CD4-positive, alpha-beta T cell treated with Interleukin-21 for 1 hour (primary cell): ENCODE data around the gene CEP70.
A peak's percentile ranks its signal among the peaks of the same experiment; 100 is the strongest.
"Not testable (repeated sequence)": the region's sequence is repeated elsewhere in the genome, so short reads cannot be mapped to it uniquely, and the experiment has no call there.

Experiments used
- DNase-seq: peaks from one replicate; pipeline ENCODE4 v3.0.0-alpha.2; 2020

CEP70 gene

GRCh38 chr3:138507524-138507923 lies 86.5 kb downstream of the CEP70 start:
- DNase-seq: no peak

DNA sequence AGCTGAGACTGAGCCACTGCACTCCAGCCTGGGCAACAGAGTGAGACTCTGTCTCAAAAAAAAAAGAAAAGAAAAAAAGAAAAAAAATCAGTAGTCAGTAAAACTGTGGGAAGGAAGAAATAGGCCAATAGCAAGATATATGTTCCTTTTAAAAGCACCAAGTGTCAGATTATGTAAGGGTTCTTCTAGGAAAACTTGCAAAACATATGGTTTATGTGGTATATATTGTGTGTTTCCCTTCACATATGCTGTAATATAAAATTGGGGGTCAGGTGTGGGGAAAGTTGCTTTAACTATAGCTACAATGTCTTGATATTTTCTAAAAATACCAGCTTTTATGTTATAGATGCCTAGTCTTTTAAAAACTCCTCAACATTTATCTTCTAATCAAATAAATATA lies 95.1 kb downstream of the CEP70 start:
- no peak for DNase-seq

DNA sequence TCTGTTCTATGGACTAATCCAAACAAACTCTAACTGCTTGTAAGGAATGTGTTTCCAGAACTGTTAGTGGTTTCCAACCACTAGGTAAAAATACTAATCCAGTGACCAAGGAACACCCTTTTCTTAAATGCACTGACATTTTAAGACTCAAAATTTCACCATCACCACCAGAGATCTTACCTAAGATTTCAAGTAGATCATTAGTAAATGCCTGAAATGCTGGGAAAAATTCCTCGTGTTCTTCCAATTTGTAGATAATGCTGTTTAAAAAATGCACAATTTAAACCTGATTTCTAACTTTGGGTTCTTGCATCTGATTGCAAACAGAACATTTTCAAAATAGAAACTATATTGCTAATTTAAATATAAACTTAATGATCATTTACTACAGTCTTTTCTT lies 96.2 kb downstream of the CEP70 start:
- DNase-seq: no peak

- no peak for DNase-seq
Measured at GRCh38 chr3:138497021-138497420, 97.0 kb downstream of the CEP70 start.

DNA sequence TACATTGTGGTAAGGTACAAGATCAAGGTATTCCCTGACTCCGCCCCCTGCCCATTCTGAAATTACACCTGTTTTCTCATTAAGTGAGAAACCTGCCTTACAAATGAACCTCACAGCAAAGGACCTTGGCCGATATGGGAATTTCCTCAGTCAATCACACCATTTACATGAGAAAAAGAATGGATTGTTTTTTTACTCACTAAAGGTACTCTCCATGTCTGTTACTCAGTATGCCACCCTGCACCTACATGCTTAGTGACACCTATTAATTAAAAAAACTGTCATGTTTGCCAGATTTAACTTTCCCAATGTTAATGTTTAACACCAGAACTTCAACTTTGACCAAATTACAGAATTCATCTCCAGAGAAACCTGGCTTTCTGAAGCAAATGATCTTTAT lies 97.6 kb downstream of the CEP70 start:
- no peak for DNase-seq

DNA sequence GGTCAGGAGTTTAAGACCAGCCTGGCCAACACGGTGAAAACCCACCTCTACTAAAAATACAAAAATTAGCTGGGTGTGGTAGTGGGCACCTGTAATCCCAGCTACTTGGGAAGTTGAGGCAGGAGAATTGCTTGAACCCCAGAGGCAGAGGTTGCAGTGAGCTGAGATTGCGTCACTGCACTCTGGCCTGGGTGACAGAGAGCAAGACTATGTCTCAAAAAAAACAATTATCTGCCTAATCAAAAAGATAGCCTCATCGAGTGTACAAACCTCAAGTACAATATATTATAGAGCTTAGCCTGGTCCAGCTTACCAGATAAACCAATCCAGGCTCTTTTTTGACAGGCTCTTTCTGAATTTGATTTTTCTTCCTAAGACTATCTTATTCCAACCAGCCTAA lies 98.4 kb downstream of the CEP70 start:
- not testable (repeated sequence) for DNase-seq

DNA sequence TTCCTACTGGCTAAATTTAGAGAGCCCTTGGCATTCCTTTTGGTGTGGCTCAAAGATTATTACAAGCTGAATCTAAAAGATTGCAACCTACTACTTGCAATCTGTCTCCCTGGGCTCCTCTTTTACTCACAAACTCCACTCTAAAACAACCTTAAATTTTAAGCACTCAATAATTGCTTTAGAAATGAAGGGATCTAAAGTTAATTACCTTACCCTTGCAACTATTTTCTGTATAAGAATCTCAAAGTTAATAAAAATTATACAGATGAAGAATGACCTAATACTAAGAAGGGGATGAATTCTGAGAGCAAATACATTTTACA lies 99.5 kb downstream of the CEP70 start:
- no peak for DNase-seq

DNA sequence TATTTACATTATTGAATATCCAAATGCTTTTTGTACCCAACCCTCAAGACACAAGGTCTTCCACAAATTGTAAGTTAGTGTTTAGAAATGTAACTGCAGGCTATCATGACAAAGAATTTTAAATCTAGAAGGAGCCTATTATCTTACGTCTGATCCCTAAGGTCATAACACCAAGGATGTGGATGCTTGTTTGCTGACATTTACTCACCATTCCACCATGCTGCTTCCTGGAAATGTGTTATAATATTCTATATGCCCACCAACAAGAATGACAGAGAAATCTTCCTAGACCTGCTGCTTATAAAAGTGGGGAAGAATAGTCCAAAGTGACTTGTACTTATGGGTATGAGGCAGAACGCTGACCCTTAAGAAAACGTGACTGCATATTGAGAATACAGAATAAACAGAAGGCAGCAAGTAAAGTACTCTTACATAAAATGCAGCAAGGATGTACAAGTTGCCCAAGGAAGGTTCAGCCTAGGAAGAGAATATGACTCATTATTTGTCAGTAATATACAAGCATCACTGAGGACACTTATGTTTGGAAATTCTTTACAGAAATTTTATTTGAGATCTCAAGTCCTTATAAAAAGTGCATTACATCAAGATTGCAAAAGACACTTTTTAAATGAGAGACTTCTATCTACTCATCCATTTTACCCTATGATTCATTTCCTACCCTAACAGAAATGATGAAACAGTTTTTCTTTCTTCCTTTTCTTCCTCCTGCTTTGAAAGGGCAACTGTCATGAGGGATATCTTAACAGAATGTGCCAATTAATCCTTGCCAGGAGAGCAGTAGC lies 100.1 kb downstream of the CEP70 start:
- DNase-seq: no peak

- DNase-seq: no peak
Measured at GRCh38 chr3:138492980-138493675, 100.9 kb downstream of the CEP70 start.

- no peak for DNase-seq
Measured at GRCh38 chr3:138491971-138492370, 102.1 kb downstream of the CEP70 start.

DNA sequence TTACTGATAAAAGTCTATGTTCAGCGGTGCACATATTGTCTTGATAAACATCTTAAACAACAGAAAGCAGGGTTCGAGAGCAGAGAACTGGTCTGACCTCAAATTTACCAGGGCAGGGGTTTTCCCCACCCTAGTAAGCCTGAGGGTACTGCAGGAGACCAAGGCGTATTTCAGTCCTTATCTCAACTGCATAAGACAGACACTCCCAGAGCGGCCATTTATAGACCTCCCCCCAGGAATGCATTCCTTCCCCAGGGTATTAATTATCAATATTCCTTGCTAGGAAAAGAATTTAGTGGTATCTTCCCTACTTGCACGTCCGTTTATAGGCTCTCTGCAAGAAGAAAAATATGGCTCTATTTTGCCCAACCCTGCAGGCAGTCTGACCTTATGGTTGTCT lies 107.5 kb downstream of the CEP70 start:
- not testable (repeated sequence) for DNase-seq

DNA sequence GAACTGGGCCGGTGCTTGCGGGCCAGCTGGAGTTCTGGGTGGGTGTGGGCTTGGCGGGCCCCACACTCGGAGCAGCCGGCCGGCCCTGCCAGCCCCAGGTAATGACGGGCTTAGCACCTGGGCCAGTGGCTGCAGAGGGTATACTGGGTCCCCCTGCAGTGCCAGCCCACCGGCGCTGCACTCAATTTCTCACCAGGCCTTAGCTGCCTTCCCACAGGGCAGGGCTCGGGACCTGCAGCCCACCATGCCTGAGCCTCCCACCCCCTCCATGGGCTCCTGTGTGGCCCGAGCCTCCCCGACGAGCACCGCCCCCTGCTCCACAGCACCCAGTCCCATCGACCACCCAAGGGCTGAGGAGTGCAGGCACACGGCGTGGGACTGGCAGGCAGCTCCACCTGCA lies 109.4 kb downstream of the CEP70 start:
- not testable (repeated sequence) for DNase-seq

- peak; percentile 27 for DNase-seq
Measured at GRCh38 chr3:138479438-138479863, 114.6 kb downstream of the CEP70 start.

DNA sequence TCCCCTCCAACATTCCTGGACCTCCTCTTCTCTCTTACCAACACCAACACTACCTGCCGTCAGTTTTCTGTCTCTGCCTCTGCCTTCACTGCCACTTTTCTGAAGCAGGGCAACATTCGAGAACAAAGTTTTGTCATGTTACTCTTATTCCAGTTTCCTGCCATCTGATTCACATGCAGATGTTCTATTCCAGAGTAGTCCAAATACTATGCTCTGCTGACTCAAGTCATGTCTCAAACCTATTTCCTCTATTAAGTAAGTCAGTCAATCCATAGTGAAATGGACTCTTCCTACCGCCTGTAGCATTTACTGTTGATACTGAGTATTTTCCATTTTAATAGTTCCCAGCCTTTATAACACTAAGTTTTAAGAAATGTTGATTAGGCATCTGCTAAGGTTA lies 116.3 kb downstream of the CEP70 start:
- DNase-seq: no peak

DNA sequence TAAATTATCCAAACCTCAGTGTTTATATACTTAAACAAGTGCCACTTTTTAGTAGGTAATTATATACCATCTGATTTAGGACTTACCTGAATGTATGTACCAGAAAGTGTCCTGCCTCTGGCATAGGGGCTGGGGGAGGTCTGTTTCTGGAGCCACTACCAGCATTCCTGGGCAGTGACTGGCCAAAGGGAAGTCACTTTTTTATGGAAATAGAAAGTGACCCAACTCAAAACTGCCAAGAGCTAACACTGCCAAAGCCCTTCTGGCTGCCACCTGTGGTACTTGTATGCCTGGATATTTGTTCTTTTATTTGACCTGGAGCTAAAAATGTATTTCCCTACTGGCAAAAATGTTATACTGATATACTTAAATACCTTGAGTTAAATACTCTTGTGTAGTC lies 116.9 kb downstream of the CEP70 start:
- no peak for DNase-seq

DNA sequence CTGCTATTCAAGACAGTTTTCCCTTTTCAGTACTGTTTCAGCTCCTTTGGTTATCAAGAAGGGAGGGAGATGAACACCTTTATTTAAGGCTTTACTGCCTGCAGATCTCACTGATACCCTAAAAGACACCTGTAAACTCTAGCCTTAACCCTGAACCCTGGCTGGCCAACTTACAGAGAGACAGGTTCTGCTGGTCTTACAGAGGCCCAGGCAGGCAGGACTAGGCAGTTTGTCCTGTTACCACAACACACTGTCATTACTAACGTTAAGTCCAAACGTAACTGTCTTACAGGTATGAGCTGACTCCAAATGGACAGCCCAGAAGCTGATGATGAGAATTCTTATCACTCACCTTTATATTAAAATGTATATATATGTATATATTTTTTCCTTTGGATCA lies 117.5 kb downstream of the CEP70 start:
- no peak for DNase-seq

DNA sequence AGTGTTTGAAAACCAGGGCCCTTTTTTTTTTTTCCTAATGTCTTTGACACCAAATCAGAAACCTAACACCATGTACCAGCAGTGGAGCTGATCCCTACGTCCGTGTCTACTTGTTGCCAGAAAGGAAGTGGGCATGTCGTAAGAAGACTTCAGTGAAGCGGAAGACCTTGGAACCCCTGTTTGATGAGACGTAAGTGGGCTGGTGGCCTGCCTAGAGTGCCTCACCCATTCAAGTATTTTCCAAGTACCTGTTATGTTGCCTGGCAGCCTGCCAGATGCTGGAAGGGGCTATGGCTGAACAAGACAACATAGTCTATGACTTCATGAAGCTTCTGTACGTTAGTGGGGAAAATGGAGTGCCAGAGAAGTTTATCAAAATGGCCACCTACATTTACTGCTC lies 119.9 kb downstream of the CEP70 start:
- no peak for DNase-seq

- DNase-seq: no peak
Measured at GRCh38 chr3:138473391-138473790, 120.7 kb downstream of the CEP70 start.

DNA sequence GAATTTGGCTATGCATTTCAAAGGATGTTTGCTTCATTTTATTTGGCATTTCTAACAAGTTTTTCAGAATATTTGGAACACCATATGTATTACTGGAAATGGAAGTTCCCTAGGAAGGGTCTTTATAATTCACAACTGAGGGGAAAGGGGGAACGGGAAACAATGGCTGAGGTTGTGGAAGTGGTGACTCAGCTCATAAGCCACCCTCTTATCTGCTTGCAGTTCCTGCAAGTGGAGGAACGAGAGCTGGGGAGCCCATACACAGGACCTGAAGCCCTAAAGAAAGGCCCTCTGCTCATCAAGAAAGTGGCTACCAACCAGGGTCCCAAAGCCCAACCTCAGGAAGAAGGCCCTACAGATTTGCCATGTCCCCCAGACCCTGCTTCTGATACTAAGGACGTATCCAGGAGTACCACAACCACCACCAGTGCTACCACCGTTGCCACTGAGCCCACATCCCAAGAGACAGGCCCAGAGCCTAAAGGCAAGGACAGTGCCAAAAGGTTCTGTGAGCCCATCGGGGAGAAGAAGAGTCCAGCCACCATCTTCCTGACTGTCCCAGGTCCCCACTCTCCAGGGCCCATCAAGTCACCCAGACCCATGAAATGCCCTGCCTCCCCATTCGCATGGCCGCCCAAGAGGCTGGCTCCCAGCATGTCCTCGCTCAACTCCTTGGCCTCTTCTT lies 121.8 kb downstream of the CEP70 start:
- DNase-seq: no peak

DNA sequence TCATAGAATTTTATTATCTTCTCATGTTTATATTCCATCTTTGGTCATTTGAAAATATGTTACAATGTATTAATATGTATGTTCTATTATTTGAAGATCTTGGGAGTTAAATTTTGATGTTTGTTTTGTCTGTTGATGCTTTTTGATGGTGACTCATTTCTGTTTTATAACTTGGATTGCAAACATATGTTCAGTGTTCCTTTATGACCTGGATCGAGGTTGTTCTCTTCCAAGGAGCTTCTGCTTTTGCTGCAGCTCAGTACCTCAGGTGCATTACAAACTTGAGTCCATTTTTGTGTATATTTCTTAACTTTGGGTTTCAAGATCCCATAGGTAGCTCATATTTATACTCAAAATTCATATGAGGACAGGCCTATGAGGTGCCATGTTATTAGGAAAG lies 122.6 kb downstream of the CEP70 start:
- DNase-seq: no peak

GRCh38 chr3:138470687-138471086 lies 123.4 kb downstream of the CEP70 start:
- DNase-seq: no peak

DNA sequence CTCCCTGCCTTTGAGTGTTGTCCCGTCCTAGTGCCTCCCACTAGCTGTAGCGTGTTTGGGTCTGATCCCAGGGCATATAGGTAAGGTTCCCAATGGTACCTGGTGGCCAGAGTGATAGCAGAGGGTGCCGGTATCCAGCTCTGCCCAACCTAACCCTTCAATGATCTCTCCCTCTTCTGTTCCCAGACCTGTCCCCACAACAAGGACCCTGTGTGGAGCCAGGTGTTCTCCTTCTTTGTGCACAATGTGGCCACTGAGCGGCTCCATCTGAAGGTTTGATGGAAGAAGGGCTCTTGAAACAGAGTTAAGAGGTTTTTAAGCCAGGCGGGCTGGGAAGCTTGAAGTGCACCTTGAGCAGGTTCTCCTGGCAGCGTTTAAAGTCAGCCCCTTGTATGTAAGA lies 124.2 kb downstream of the CEP70 start:
- no peak for DNase-seq

DNA sequence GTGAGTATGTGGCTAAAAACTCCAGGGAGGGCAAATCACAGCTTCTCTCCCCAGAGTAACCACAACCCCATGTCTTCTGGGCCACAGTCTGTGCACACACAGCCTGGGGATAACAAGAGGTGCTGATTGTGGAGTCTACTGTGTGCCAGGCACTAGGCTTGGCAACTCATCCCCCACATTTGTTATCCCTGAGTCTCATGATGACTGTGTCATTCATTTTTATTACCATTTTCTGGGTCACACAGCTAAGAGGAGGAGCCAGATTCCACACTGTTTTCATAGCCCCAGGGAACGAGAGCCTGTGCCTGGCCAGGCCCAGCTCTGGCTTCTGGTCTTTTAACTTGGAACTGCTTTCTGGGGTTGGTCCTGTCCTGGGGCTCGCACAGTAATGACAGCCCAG lies 125.2 kb downstream of the CEP70 start:
- DNase-seq: no peak

DNA sequence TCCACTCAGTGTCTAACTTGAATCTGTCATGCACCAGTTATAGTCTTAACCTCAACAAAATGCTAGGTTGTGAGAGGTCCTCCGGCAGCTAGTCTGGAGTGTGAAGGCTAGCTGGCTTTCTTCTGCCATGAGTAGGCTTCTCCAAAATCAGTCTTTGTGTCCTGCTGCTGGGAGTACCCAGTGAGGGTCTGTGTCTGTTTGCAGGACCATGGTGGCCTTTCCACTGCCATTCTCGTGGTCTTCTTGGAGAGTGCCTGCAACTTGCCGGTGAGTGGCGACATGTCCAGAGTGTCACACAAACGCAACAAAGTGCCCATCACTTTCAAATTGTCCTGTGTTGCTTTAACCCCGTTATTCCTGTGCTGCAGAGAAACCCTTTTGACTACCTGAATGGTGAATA lies 125.6 kb downstream of the CEP70 start:
- DNase-seq: no peak
